SK-N-MC (cell line): ENCODE measurements around the gene ENTR1.

ENCODE experiments used
- DNase-seq: peaks from one replicate; pipeline ENCODE4 v3.0.0-alpha.2; 2011; ENCODE audit warnings: low read depth, low spot score
- H3K27ac ChIP-seq: fragments of 200-600 bp; sonication (generic); 2 replicates; pipeline ENCODE4 v1.5.1; 2016; ENCODE audit warnings: mixed run types
- H3K36me3 ChIP-seq: fragments of 200-600 bp; sonication (generic); 2 replicates; pipeline ENCODE4 v1.6.1; 2017; ENCODE audit warnings: antibody characterized with exemption, low read length, mixed read lengths; ENCODE audit not compliant: insufficient read depth
- H3K4me3 ChIP-seq: fragments of 200-600 bp; sonication (generic); 2 replicates; pipeline ENCODE4 v1.5.1; 2016
- H3K9ac ChIP-seq: fragments of 200-600 bp; sonication (generic); 2 replicates; pipeline ENCODE4 v1.8.0; 2017; ENCODE audit warnings: mixed run types, mixed read lengths; ENCODE audit not compliant: insufficient read length
- H3K9me3 ChIP-seq: fragments of 200-600 bp; sonication (generic); 2 replicates; pipeline ENCODE4 v1.6.1; 2017; ENCODE audit warnings: low read depth, mild to moderate bottlenecking, antibody characterized with exemption, low read length, moderate library complexity, mixed read lengths
- EZH2 ChIP-seq: fragments of 200-600 bp; sonication (generic); IDR thresholded peaks from one replicate; pipeline ENCODE4 v1.6.1; 2017; ENCODE audit warnings: antibody characterized with exemption
- FOXP2 ChIP-seq: optimal IDR thresholded peaks from 2 replicates; pipeline ENCODE3; 2011; ENCODE audit warnings: mild to moderate bottlenecking, moderate library complexity; ENCODE audit not compliant: insufficient read depth; ENCODE audit errors: extremely low read length, control extremely low read depth
- POLR2AphosphoS5 ChIP-seq: IDR thresholded peaks from 2 replicates; pipeline ENCODE4 v1.6.1; 2012; ENCODE audit warnings: mild to moderate bottlenecking, low read depth, low read length, borderline replicate concordance

Gene ENTR1

GRCh38 chr9:136398286-136398685 lies 12.1 kb downstream of the ENTR1 start:
- Histone ChIP-seq H3K9me3 (no peaks in the 10 kb centered on the region), H3K36me3 (peaks cover 43% of the 10 kb centered on the region), H3K27ac (no peak overlapping the region), H3K4me3 (peak overlapping the region; percentile 92; the same call in 1 of the 2 replicates), H3K9ac (no peak overlapping the region)
- no peak for DNase-seq
- no peak for TF ChIP-seq FOXP2

- H3K27ac ChIP-seq = no peak overlapping the region
- H3K9me3 ChIP-seq = no peaks in the 10 kb centered on the region
- no peak for DNase-seq
- TF ChIP-seq EZH2 = no peak
- TF ChIP-seq FOXP2 = no peak
- no peak for TF ChIP-seq POLR2AphosphoS5
- peaks cover 47% of the 10 kb centered on the region for H3K36me3 ChIP-seq
- H3K9ac ChIP-seq = no peak overlapping the region
- H3K4me3 ChIP-seq = no peak overlapping the region
These were observed 12.8 kb downstream of the ENTR1 start for GRCh38 chr9:136397643-136398042.

- no peak for TF ChIP-seq FOXP2
- TF ChIP-seq POLR2AphosphoS5 = no peak
- no peak for TF ChIP-seq EZH2
- H3K9me3 ChIP-seq = no peaks in the 10 kb centered on the region
- no peak overlapping the region for H3K9ac ChIP-seq
- no peak overlapping the region for H3K4me3 ChIP-seq
- no peak overlapping the region for H3K27ac ChIP-seq
- DNase-seq = no peak
- peaks cover 56% of the 10 kb centered on the region for H3K36me3 ChIP-seq
These were observed 14.2 kb downstream of the ENTR1 start for GRCh38 chr9:136396219-136396515.

GRCh38 chr9:136395345-136396218 lies 14.8 kb downstream of the ENTR1 start:
- no peak for DNase-seq

GRCh38 chr9:136395020-136395340 lies 15.4 kb downstream of the ENTR1 start:
- Histone ChIP-seq H3K36me3 (peaks cover 59% of the 10 kb centered on the region), H3K27ac (no peak overlapping the region), H3K4me3 (no peak overlapping the region), H3K9me3 (no peaks in the 10 kb centered on the region), H3K9ac (no peak overlapping the region)
- DNase-seq = no peak
- no peak for TF ChIP-seq EZH2
- TF ChIP-seq FOXP2 = no peak
- no peak for TF ChIP-seq POLR2AphosphoS5

More at GRCh38 chr9:136395345-136396218, 14.8 kb downstream of the ENTR1 start:
- Histone ChIP-seq H3K9me3 (no peaks in the 10 kb centered on the region), H3K36me3 (peaks cover 59% of the 10 kb centered on the region), H3K27ac (no peak overlapping the region), H3K4me3 (no peak overlapping the region), H3K9ac (no peak overlapping the region)
- no peak for TF ChIP-seq EZH2
- no peak for TF ChIP-seq POLR2AphosphoS5
- no peak for TF ChIP-seq FOXP2

- H3K4me3 ChIP-seq = no peak overlapping the region
- H3K9ac ChIP-seq = no peak overlapping the region
- TF ChIP-seq EZH2 = no peak
- TF ChIP-seq POLR2AphosphoS5 = no peak
- TF ChIP-seq FOXP2 = no peak
- H3K27ac ChIP-seq = no peak overlapping the region
- H3K9me3 ChIP-seq = no peaks in the 10 kb centered on the region
- peaks cover 62% of the 10 kb centered on the region for H3K36me3 ChIP-seq
- no peak for DNase-seq
These were observed 15.9 kb downstream of the ENTR1 start for GRCh38 chr9:136394312-136395019.

- no peaks in the 10 kb centered on the region for H3K9me3 ChIP-seq
- H3K4me3 ChIP-seq = no peak overlapping the region
- TF ChIP-seq POLR2AphosphoS5 = no peak
- TF ChIP-seq FOXP2 = no peak
- TF ChIP-seq EZH2 = no peak
- H3K36me3 ChIP-seq = peaks cover 65% of the 10 kb centered on the region
- H3K9ac ChIP-seq = no peak overlapping the region
- no peak for DNase-seq
- H3K27ac ChIP-seq = no peak overlapping the region
These were observed 16.9 kb downstream of the ENTR1 start for GRCh38 chr9:136393531-136393930.

GRCh38 chr9:136392538-136393449 lies 17.6 kb downstream of the ENTR1 start:
- no peak overlapping the region for H3K27ac ChIP-seq
- no peak for TF ChIP-seq POLR2AphosphoS5
- no peak for TF ChIP-seq FOXP2
- TF ChIP-seq EZH2 = no peak
- DNase-seq = no peak
- H3K9me3 ChIP-seq = no peaks in the 10 kb centered on the region
- H3K36me3 ChIP-seq = peaks cover 69% of the 10 kb centered on the region
- no peak overlapping the region for H3K9ac ChIP-seq
- H3K4me3 ChIP-seq = no peak overlapping the region
